Ovary (tissue), 9 donors: ENCODE results near the gene TAS2R60. TPM values are rescaled to one million over a fixed set of nuclear protein-coding genes. Genes with fewer than 3 reads are reported as not detected.

Source experiments
- DNase-seq, 5 donors: peaks; one replicate each; pipeline ENCODE4 v3.0.0-alpha.2; 2019 to 2020
- H3K27ac ChIP-seq, 2 donors: fragments of 200-600 bp; one replicate each; pipeline versions ENCODE4 v1.5.1 to v1.8.0; 2019 to 2022
- H3K27me3 ChIP-seq: fragments of 200-600 bp; one replicate; pipeline ENCODE4 v1.8.0; 2022
- H3K36me3 ChIP-seq: fragments of 200-600 bp; sonication (generic); one replicate; pipeline ENCODE4 v1.5.1; 2019
- H3K4me1 ChIP-seq: one replicate; pipeline ENCODE4 v1.8.1; 2013; ENCODE audit warnings: mild to moderate bottlenecking, moderate library complexity; ENCODE audit not compliant: insufficient read depth
- H3K4me3 ChIP-seq: fragments of 200-600 bp; sonication (generic); one replicate; pipeline ENCODE4 v1.5.1; 2017
- H3K9me3 ChIP-seq, 2 donors: fragments of 200-600 bp in 1 of 2; sonication (generic) in 1 of 2; one replicate each; pipeline versions ENCODE4 v1.5.1 to v1.8.1; 2013 to 2019; ENCODE audit warnings: mild to moderate bottlenecking in 1 of 2, moderate library complexity in 1 of 2
- CTCF ChIP-seq, 3 donors: fragments of 450-650 bp in 2 of 3; fragments of 200-600 bp in 1 of 3; IDR thresholded peaks; one replicate each; pipeline versions ENCODE4 v1.5.1 to v1.8.0; 2016 to 2022; ENCODE audit warnings: antibody characterized with exemption in 3 of 3, mild to moderate bottlenecking in 1 of 3
- EP300 ChIP-seq: sonication (generic); formaldehyde crosslinking; IDR thresholded peaks from one replicate; pipeline ENCODE4 v1.6.1; 2017; ENCODE audit warnings: antibody characterized with exemption
- POLR2A ChIP-seq: fragments of 450-650 bp; IDR thresholded peaks from one replicate; pipeline ENCODE4 v1.6.1; 2017; ENCODE audit warnings: antibody characterized with exemption, mild to moderate bottlenecking, moderate library complexity
- WGBS, 3 donors: extraction: QIAGEN DNeasy Blood & Tissue Kit in 1 of 3; methylation state at CpG; one replicate each; pipeline versions ENCODE4 v1.1.5 to v1.1.7; 2013 to 2017; 5-methylcytosine and 5-hydroxymethylcytosine counted together
- intact Hi-C, 4 donors: fragments of 100-400 bp; cut with DNase I; formaldehyde crosslinking; loops; one replicate each; pipeline versions ENCODE4 v1.11.0 to v1.15.1; 2022 to 2023
- polyA plus RNA-seq, 2 donors: library from polyadenylated mRNA; stranded (reverse); fragments of 200-250 nt in 1 of 2; fragments of 350-450 nt in 1 of 2; fragmentation: Illumina TruSeq in 1 of 2; extraction: RNeasy Lipid Tissue Mini Kit (QIAGEN cat#74804) in 1 of 2; gene quantifications; one replicate each; pipeline ENCODE4 v1.2.3, GENCODE V29; 2013 to 2014
- total RNA-seq, 7 donors: library from RNA; depleted of rRNA in 2 of 7; stranded (reverse); fragments of >200 nt in 2 of 7; fragmentation: NEBNext Ultra II Directional in 3 of 7; extraction: Animal tissue kit (Norgen Biotek cat#: 25700) in 3 of 7; gene quantifications; one replicate each; pipeline versions ENCODE4 v1.1.0 to v1.2.4, GENCODE V29; 2016 to 2023
- donor health status: DM: no; HTN: no; CAD: no; lungs with moderate emphysema.
- donor health status: DM: no; HTN: no; CAD: no.
- donor health status: Bipolar disorder and iron deficiency.
- donor health status: DM: yes; HTN: yes; CAD: no.
- donor health status: DM: no; HTN: no; CAD: no.
- donor health status: DM: yes; HTN: yes; CAD: no.

Gene TAS2R60
- total and polyA plus RNA-seq, 9 donors, result 0.98 TPM; not detected in 8

- Histone ChIP-seq H3K4me1 (no peaks in the 10 kb centered on the region), H3K36me3 (no peaks in the 10 kb centered on the region), H3K4me3 (no peak overlapping the region), H3K27me3 (no peaks in the 10 kb centered on the region), H3K9me3 (no peaks in the 10 kb centered on the region), H3K27ac (no peak overlapping the region)
- 85 to 99% (median 95%) methylated on average over 2 of the region's 2 CpGs for WGBS, 3 donors
- no peak for DNase-seq
- no peak for TF ChIP-seq POLR2A
- TF ChIP-seq CTCF (IDR thresholded peaks at IDR 0.05), result no peak
- TF ChIP-seq EP300, result no peak
- intact Hi-C loops, result no loop called here
Observed at GRCh38 chr7:143435266-143435665, 8.0 kb upstream of the TAS2R60 start.

GRCh38 chr7:143436325-143436946, 6.8 kb upstream of the TAS2R60 start:
- TF ChIP-seq CTCF (IDR thresholded peaks at IDR 0.05) (no peak), POLR2A (no peak), EP300 (no peak)
- H3K27me3 ChIP-seq, result no peaks in the 10 kb centered on the region
- H3K4me3 ChIP-seq, result no peak overlapping the region
- WGBS, 3 donors, result 89 to 92% (median 89%) methylated on average over 3 of the region's 3 CpGs
- H3K4me1 ChIP-seq, result no peaks in the 10 kb centered on the region
- H3K36me3 ChIP-seq, result no peaks in the 10 kb centered on the region
- intact Hi-C loops, result no loop called here
- no peak overlapping the region for H3K27ac ChIP-seq
- no peak for DNase-seq
- H3K9me3 ChIP-seq, result no peaks in the 10 kb centered on the region

- no peaks in the 10 kb centered on the region for H3K4me1 ChIP-seq
- H3K36me3 ChIP-seq, result no peaks in the 10 kb centered on the region
- H3K9me3 ChIP-seq, result no peaks in the 10 kb centered on the region
- H3K27ac ChIP-seq, result no peak overlapping the region
- TF ChIP-seq POLR2A, result no peak
- no peak for TF ChIP-seq CTCF (IDR thresholded peaks at IDR 0.05)
- TF ChIP-seq EP300, result no peak
- intact Hi-C loops, result no loop called here
- H3K27me3 ChIP-seq, result no peaks in the 10 kb centered on the region
- H3K4me3 ChIP-seq, result no peak overlapping the region
- WGBS, 3 donors, result 61 to 73% (median 72%) methylated on average over 4 of the region's 4 CpGs
- DNase-seq, result no peak
Observed at GRCh38 chr7:143437578-143437977, 5.7 kb upstream of the TAS2R60 start.

GRCh38 chr7:143439866-143440265, 3.4 kb upstream of the TAS2R60 start:
- WGBS, 3 donors, result 80 to 85% (median 84%) methylated on average over 2 of the region's 2 CpGs
- Histone ChIP-seq H3K4me1 (no peaks in the 10 kb centered on the region), H3K36me3 (no peaks in the 10 kb centered on the region), H3K27ac (no peak overlapping the region), H3K27me3 (no peaks in the 10 kb centered on the region), H3K9me3 (no peaks in the 10 kb centered on the region), H3K4me3 (no peak overlapping the region)
- no peak for TF ChIP-seq EP300
- TF ChIP-seq POLR2A, result no peak
- no peak for TF ChIP-seq CTCF (IDR thresholded peaks at IDR 0.05)
- intact Hi-C loops, result no loop called here
- DNase-seq, result no peak
